Stimulated activated CD4-positive, alpha-beta T cell treated with anti-CD3 and anti-CD28 coated beads, Interleukin-1b, Interleukin-23, amount 100 ng/mL, for 1 hour (primary cell): ENCODE results near the gene CD80.
A peak's percentile ranks its signal among the peaks of the same experiment; 100 is the strongest.
"Not testable (repeated sequence)": the region's sequence is repeated elsewhere in the genome, so short reads cannot be mapped to it uniquely, and the experiment has no call there.

Experiments
- DNase-seq, 2 donors: peaks; one replicate each; pipeline ENCODE4 v3.0.0-alpha.2; 2020; ENCODE audit warnings: low read depth in 2 of 2

Gene CD80

DNA sequence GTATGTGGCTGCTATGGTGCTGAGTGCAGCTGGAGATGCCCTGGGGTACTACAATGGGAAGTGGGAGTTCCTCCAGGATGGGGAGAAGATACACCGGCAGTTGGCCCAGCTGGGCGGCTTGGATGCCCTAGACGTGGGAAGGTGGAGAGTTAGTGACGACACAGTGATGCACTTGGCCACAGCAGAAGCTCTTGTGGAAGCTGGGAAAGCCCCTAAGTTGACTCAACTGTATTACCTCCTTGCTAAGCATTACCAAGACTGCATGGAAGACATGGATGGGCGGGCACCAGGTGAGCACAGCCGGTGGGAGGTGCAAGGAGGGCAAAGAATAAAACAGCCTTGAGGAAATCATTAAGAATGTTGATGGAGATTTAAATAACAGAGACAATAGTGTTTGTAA is 22.8 kb upstream of the CD80 start:
- no peak for DNase-seq

DNA sequence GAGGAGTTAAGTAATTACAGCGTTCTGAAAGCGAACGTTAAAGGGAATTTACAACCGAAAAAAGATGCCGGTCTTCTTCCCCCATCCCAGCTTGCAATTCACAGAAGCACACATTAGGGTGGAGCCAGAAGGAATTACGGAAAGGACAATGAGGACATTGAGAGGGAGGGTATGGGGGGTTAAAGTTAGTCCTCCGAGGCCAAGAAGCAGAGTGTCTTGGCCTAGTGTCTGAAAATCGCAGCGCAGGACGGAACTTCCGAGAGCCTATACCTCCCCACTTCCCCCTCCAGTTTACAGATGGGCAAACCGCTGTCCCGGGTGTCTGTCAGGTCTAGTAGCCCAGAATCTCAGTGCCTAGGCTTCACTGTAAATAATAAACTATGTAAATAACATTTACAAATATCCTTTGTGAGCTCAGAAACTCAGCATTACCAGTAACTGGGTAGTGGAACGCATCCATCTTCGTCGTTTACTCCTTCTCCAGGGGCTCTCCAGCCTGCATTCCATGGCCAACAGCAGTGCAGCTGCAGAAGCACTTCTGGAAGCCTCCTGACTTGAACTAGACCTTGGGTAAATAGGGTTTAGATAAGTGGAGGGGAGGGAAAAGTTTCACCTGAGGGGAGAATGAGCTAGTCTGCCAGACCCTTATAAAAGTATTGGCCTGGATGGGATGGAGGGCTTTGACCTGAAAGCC is 20.8 kb upstream of the CD80 start:
- no peak for DNase-seq

DNA sequence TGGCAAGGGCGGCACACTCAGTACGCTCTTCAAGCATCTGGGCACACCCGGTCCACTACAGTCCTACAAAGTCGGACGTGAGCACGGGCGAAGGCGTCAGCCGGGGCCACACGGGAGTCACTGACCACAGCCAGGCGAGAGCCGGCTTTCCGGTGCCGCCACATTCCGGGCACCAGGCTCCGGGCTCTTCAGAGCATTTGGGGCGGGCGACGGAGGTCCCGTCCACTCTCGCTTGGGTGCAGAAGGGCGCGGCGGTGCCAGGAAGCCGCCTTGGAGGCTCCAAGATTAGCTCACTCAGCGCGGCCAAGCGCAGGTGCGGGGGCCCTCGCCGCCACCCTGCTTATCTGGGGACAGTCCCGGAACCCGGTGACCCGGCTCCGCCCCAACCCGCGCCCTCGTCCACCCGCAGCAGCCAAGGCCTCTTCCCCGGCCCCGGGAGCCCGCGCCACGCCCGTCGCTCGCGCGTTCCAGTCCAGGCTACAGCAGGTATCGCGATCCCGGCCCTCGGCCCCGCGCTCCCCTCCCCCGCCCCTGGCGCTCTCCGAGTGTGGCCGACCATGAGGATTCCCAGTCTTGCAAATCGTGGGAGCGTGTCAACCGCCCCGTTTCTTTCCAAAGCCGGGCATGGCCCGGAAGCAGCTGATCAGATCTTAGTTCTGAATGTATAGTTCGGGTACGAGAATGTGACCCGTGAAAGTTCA is 20.1 kb upstream of the CD80 start, which contains the start of gene ADPRH:
ADPRH (plus strand) TSS at position 127 of the 701 bp plus-strand sequence. CDS start 2,678 bp downstream, outside the sequence.
- DNase-seq = peak in 1 of 2 donors; percentile 21

DNA sequence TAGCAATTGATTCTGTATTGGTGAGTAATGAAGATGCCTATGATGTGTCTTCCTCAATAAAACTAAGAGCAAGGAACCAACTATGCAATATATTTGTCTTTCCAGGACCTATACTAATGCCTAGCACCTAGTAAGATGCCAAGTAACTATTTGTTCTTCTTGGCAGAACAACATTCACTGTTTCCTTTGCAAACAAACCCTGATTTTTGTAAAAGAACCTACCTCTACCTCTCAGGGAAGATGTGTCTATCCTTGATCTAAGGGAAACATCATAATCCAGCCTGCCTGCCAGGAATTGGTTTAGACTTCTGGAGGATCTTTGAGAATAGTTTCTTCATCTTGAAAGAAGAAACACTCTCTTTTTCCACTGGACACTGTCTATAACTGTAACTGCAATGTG is 16.1 kb upstream of the CD80 start:
- no peak for DNase-seq

DNA sequence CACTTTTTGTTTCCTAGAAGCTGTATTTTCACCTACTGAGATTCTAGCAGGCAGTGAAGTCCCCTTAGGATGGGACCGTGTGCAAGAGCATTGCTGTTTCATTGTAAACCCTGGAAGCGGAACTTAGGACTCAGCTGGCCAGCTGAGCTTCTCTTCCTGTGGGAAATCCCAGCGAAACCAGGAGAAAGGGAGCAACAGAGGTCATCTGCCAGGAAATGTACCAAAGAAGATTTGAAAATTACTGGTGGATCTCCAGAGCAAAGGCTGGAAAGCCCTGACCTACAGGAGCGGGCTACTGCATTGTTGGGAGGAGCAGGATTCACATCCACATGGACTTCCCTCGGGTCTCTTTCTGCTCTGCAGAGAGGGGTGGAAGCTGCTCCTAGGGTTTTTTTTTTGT is 12.3 kb upstream of the CD80 start:
- DNase-seq = no peak

DNA sequence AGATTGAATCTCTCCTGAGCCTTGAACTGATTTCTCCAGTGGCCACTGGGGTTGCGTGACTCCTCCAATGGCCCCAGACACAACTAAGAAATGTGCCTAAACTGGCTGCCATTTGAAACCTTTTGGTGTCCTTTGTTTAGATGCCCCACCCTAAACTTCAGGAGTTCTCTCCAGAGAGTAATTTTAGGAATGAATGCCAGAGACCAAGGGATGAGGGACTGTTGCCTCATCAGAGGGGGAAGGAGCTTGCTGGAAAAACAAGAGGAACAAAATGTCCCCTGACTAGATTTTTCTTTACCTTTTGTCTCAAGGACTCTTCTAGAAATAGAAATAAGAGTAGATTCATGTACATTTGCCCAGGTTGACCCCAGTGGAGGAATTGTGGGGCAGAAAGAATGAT is 11.8 kb upstream of the CD80 start:
- DNase-seq = no peak

DNA sequence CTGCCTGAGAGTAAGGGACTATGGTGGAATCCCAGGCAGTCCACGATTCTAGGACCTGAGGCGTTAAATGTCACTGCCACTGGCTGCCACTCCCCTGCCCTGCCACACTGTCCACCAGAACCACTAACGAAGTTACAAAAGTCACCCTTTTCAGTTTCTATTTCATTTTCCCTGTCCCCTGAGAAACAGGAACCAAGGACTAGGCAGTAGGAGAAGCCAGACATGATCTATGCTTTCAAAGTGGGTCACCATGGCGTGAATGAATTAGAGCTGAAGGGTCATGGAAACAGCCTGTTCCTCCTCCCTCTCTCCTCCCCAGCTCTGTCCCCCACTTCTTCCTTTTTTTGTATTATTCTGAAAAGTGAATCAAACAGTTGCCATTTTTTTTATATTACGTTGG is 10.8 kb upstream of the CD80 start:
- DNase-seq = no peak

DNA sequence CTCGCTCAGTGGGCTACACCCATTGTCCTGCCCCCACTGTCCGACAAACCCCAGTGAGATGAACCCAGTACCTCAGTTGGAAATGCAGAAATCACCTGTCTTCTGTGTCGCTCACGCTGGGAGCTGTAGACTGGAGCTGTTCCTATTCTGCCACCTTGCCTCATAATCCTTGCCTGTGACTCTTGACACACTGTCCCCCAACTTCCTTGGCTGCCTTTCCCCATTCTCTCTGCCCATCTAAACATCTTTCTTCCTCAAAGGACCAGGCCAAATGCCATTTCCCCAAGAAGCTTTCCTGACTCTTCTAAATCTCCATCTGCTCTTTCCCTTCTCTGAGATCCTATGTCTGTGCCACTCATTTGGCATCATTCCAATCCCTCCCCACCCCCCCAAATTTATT is 9.7 kb upstream of the CD80 start:
- DNase-seq = no peak

DNA sequence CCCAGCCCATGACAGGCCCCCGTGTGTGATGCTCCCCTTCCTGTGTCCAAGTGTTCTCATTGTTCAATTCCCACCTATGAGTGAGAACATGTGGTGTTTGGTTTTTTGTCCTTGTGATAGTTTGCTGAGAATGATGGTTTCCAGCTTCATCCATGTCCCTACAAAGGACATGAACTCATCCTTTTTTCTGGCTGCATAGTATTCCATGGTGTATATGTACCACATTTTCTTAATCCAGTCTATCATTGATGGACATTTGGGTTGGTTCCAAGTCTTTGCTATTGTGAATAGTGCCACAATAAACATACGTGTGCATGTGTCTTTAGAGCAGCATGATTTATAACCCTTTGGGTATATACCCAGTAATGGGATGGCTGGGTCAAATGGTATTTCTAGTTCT is 3.9 kb upstream of the CD80 start:
- not testable (repeated sequence) for DNase-seq

DNA sequence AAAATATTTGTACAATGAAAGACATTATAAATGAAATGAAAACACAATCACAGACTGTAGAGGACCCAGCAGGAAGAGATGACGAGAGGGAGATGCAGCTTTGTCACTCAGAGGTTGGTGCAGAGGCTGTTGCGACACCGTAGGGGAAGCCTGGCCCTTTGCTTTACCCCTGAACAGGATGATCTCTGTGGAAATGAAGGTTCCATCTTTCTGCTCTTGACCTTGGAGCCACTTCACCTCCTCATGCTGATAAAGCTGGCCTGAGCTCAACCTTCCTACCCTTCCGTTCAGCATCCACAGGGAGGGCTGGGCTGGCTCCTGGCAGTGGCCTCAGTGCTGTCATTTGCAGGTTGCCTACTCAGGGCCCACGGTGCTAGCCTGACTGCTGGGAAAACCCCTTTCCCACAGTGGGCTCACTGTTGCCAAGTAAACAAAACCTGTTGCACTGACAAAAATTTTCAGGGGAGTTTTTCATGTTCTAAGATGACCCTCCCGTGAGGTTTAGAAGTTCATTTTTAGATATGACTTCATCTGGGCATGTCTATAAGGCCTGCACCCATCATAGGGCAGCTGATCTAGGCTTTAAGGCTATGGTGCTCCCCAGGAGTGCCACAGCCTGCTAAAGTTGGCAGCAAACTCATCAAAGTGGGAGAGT is 3.0 kb upstream of the CD80 start:
- no peak for DNase-seq

DNA sequence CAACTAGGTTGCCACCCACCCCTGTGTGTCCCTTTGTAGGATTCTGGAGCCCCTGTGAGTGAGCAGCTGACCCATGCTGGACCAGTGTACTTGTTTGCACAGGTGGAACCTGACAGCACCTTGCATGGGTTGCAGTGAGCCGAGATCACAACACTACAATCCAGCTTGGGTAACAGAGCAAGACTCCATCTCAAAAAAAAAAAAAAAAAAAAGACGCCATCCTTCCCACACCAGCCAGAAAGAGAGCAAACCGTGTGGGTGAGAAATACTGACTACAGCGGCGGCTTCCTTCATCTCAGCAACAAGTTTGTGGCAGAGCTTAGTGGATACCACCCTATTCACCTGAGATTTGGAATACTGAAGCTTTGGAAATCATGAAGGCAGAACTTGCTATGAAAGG is 746 bp upstream of the CD80 start:
- no peak for DNase-seq

DNA sequence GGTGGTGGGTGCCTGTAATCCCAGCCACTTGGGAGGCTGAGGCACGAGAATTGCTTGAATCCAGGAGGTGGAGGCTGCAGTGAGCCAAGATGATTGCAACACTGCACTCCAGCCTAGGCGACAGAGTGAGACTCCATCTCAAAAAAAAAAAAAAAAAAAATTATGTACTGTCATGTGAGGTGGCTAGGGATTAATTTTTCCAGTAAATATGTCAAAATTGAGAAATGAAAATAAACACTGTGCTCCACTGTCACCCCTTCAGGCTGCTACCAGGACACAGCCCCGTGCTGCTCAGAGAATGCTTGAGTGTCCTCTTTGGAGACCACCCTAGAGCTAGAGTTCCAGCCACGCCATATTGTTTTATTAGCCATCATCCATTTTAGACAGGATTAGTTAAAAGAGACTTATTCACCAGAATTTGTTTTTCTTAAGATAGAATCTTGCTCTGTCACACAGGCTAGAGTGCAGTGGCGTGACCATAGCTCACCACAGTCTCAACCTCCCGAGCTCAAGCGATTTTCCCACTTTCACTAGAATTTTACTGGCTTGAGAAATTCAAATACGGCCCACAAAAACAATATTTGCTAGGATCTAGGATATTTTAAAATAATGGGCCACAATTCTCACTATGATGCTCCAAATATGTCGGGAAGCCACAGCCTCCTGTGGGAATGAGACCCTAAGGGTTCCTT is 642 bp downstream of the CD80 start:
- DNase-seq = no peak

DNA sequence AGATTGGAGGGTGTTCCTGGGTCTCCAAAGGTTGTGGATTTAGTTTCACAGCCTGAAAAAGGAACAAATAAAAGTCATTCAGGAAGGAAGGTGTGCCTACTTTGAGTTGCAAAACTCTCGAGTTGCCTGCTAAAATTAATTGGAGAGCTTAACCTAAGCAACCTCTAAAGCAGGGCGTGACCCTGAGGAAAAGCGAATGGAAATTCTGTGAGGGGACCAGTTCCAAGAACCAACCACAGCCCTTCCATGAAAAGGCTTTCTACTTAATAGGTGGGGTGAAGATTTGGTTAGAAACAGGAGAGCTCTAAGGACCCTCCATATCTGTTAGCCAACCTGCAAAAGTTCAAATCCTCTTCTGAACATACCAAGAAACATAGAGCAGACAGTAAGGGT is 1.5 kb downstream of the CD80 start:
- DNase-seq = no peak

DNA sequence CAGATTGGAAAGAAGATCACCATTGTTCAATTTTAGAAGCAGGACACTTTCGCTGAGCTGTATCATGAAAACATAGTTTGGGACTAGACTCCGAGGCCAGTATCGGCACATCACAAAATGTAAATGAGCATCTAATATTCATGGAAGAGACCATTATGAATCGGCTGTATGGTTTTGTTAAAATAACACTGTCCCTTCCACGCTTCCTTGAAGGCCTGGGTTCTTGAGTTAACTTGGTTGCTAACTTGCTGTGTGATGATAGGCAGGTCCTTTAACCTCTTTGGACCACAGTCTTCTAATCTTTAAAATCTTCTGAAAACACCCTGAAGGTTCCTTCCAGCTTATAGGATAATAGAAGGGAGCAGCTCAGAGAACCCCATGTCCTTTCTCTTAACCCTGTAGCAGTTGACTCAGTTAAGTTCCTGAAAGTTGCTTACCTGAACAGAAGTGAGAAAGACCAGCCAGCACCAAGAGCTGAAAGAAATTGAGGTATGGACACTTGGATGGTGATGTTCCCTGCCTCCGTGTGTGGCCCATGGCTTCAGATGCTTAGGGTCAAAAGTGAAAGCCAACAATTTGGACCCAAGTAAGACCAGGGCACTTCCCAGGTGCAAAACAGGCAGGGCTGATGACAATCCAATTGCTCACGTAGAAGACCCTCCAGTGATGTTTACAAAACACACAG is 2.1 kb downstream of the CD80 start:
- DNase-seq = no peak

DNA sequence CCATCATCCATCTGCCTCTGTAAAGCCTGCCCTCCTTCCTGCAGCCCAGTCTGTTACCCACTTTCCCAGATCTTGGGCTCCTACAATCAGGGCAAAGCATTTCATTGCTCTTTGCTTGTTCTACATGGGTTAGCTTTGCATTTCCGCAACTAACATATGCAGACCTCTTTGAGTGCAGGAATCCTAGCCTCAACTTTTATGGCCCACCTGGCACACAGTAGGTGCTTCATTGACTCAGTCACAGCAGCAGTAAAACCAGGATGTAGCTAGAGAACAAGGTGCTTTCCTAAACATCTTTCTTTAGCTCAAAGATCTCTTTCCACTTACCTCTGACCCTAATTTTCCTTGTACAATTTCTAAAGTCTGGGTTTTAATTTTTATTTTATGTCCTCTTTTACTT is 3.5 kb downstream of the CD80 start:
- DNase-seq = no peak

DNA sequence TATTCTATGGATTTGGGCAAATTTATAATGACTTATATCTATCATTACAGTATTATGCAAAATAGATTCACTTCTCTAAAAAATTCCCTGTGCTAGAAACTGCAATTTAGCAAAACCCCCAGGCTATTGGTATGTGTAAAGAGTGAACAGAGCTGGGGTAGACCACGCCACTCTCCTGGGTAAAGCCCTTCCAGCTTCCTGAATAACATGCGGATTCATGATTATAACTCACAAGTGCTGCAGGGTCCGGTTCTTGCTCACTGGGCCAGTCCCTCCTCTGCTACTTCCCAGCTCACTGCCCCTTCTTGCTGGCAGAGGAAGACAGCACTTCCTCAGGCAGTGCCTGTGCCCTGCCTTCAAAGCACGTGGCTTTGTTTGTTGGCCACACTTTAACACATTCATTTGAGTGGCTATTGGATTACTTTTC is 4.1 kb downstream of the CD80 start:
- DNase-seq = no peak

DNA sequence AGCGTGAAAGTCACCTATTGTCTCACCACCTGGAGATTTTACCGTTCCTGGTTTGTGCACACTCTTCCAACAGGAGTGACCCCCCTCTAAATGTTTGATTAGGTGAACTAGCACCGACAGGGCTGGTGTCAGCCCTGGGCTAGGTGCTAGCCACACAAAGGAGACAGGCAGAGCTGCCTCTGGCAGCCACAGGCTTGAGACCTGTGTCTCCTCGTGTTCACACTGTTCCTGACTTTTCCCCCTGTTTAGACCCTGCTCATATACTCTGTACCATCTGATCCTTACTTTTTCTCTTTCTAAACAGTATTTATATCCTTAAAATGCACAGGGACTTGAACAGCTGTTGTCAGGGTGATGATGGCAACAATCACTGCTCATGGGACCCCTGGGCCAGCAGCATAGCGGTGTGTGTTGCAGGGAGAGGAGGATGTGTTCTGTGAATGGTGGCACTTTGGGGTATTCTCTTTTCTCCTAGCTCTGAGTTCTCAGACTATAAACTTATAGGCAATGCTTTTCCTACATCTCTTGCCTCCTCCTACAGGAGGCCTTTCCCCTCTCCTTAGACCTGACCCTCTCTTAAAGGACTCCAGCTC is 5.5 kb downstream of the CD80 start:
- DNase-seq = no peak

DNA sequence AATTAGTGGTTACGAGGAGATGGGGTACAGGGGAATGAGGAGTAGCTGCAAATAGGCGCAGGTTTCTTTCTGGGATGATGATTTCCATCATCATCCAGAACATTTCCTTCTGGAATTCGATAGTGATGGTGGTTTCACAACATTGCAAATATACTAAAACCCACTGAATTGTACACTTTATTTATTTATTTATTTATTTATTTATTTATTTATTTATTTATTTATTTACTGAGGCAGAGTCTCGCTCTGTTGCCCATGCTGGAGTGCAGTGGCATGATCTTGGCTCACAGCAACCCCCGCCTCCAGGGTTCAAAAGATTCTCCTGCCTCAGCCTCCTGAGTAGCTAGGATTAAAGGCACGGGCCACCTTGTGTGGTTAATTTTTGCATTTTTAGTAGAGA is 6.5 kb downstream of the CD80 start:
- not testable (repeated sequence) for DNase-seq

DNA sequence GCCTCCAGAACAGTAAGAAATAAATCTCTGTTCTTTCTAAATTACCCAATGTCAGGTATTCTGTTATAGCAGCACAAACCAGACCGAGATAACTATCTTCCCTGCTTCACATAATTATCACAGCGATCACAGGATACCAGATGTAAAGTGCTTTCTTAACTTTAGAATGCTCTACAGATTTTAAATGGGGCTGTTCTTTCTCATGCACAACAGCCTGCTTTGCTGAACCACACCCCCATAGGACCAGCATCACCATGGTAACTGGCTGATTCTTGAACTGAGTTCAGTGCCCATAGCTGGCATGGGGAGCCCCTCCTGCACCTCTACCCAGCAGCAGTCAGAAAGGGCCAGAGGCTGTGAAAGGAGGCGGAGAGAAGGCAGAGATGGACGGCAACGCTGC is 7.8 kb downstream of the CD80 start:
- DNase-seq = no peak

DNA sequence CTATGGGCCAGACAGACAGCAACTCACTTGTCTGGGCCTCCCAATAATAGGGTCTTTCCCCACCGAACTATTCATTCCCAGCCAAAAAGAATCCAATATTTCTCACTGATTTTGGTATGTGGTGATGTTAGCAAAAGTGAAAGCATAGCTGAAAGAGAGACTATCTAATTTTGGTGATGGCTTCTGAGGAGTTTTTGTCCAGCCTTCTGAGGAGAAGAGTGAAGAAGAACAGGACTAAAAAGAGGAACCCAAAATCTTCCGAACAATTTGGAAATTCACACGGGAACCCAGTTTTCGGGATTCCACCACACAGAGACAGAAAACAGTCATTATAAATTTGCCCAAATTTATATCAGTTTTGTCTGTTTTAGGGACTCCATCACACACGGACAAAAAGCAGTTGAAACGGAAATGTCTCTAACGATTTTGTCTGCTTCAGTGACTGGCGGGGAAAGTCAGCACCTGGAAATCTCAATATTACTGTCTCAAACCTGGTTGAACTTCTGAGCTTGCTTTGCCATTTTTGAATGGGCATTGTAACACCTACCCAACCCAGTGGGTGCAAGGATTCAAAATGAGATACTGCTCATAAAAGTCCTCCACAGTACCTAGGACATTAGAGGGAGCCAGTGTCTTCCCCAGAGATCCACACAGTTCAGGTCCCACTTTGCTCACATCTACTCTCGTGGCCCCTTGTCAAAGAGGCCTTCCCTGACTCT is 9.1 kb downstream of the CD80 start:
- no peak for DNase-seq

DNA sequence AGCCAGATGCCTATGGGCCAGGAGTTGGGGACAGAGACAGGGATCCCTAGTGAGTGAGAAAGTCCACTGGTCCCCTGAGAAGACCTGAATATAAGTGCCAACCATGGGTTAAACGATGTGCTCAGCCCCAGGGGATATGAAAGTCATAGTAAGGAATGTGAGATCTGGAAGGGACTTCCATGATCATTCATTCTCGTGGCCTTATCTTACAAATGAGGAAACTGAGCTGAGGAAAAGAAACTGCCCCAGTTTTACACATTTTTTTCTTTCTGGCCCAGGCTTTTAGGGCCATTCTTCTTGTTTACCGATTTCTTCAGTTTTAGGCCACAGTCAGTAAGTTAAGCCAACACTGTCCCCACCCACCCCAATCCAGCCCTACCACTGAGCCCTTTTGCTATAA is 11.1 kb downstream of the CD80 start:
- DNase-seq = no peak
